ENCODE data around the gene GNE. TPM values are rescaled to one million over a fixed set of nuclear protein-coding genes. Genes with fewer than 3 reads are reported as not detected.
"Not testable (repeated sequence)": the region's sequence is repeated elsewhere in the genome, so short reads cannot be mapped to it uniquely, and the experiment has no call there.

Gene GNE
- total RNA-seq, 2 experiments from 2014 or later = 14.8 to 15.8 TPM

DNA sequence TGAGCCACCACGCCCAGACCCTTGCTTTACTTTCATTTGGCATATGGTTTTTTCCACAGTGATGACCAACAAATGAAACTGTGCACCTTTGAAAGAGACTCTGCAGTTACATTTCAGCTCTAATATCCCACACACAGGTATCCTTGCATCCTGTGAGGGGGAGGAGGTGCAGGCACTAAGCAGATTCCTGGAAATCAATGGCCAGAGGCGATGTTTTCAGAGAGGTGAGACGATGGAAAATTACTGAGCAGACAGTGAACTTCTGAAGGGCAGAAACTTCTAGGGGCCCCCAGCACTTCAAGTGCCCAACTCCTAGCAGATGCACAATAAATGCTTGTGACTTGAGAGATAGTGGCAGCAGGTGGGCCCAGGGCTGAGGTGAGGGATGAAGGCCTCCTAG lies 29.8 kb upstream of the GNE start:
- CTCF ChIA-PET = interaction anchor here (0.7 kb wide), 1 partner anchor 49 kb away, joined by 3 read pairs; no protein-coding TSS in a partner anchor
- DNase-seq = no peak

GRCh38 chr9:36286388-36286787 lies 28.1 kb upstream of the GNE start:
- ChIA-PET POLR2A (interaction anchor here (0.6 kb wide), 1 partner anchor 441 kb away, joined by 3 read pairs; no protein-coding TSS in a partner anchor), CTCF (interaction anchor here (0.6 kb wide), 1 partner anchor 309 kb away, joined by 3 read pairs; no protein-coding TSS in a partner anchor)
- Mint-ChIP-seq H3K27ac (no peak overlapping the region), H3K36me3 (ENCODE audit: low read depth) (no peaks in the 10 kb centered on the region), H3K4me3 (no peak overlapping the region), H3K27me3 (no peaks in the 10 kb centered on the region), H3K9me3 (no peaks in the 10 kb centered on the region), H3K4me1 (no peaks in the 10 kb centered on the region)
- DNase-seq = no peak

More for the DNA sequence above, 29.8 kb upstream of the GNE start:
- H3K27ac Mint-ChIP-seq = no peak overlapping the region
- H3K36me3 Mint-ChIP-seq (ENCODE audit: low read depth) = no peaks in the 10 kb centered on the region
- POLR2A ChIA-PET = no interaction called here
- no peaks in the 10 kb centered on the region for H3K9me3 Mint-ChIP-seq
- H3K4me3 Mint-ChIP-seq = no peak overlapping the region
- H3K27me3 Mint-ChIP-seq = no peaks in the 10 kb centered on the region
- no peaks in the 10 kb centered on the region for H3K4me1 Mint-ChIP-seq

GRCh38 chr9:36284226-36284625 lies 26.0 kb upstream of the GNE start:
- no peak for DNase-seq
- no peak overlapping the region for H3K4me3 Mint-ChIP-seq
- no peaks in the 10 kb centered on the region for H3K27me3 Mint-ChIP-seq
- H3K27ac Mint-ChIP-seq = no peak overlapping the region
- H3K9me3 Mint-ChIP-seq = no peaks in the 10 kb centered on the region
- H3K4me1 Mint-ChIP-seq = no peaks in the 10 kb centered on the region
- H3K36me3 Mint-ChIP-seq (ENCODE audit: low read depth) = no peaks in the 10 kb centered on the region
- ChIA-PET CTCF (no interaction called here), POLR2A (no interaction called here)

- H3K4me1 Mint-ChIP-seq = no peaks in the 10 kb centered on the region
- no peak for DNase-seq
- CTCF ChIA-PET = no interaction called here
- H3K9me3 Mint-ChIP-seq = no peaks in the 10 kb centered on the region
- no peaks in the 10 kb centered on the region for H3K27me3 Mint-ChIP-seq
- no peak overlapping the region for H3K4me3 Mint-ChIP-seq
- H3K36me3 Mint-ChIP-seq (ENCODE audit: low read depth) = no peaks in the 10 kb centered on the region
- POLR2A ChIA-PET = no interaction called here
- H3K27ac Mint-ChIP-seq = no peak overlapping the region
Measured at GRCh38 chr9:36282275-36282674, 24.0 kb upstream of the GNE start.

DNA sequence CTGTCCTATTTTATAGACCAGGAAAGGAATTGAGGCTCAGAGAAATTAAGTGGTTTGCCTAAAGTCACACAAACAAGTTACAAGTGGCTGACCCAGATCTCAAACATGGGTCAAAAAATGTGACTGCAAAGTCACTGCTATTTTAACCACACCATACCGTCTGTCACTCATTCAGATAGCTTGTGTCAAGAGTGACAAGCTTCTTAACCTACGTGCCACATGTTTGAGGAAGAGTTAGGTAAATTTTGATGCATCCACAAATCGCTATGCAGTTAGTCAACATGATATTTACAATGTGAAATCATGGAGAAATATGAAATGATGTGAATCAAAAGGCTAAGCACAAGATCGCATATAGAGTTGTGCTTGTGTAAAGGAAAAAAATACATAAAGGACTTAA lies 22.7 kb upstream of the GNE start:
- no peak overlapping the region for H3K4me3 Mint-ChIP-seq
- no peak for DNase-seq
- H3K36me3 Mint-ChIP-seq (ENCODE audit: low read depth) = no peaks in the 10 kb centered on the region
- H3K27ac Mint-ChIP-seq = no peak overlapping the region
- H3K9me3 Mint-ChIP-seq = no peaks in the 10 kb centered on the region
- H3K27me3 Mint-ChIP-seq = no peaks in the 10 kb centered on the region
- no peaks in the 10 kb centered on the region for H3K4me1 Mint-ChIP-seq
- ChIA-PET POLR2A (no interaction called here), CTCF (interaction anchor here (1.2 to 1.8 kb wide), 2 partner anchors 12 to 48 kb away, joined by 3 to 4 read pairs; no protein-coding TSS in a partner anchor)

DNA sequence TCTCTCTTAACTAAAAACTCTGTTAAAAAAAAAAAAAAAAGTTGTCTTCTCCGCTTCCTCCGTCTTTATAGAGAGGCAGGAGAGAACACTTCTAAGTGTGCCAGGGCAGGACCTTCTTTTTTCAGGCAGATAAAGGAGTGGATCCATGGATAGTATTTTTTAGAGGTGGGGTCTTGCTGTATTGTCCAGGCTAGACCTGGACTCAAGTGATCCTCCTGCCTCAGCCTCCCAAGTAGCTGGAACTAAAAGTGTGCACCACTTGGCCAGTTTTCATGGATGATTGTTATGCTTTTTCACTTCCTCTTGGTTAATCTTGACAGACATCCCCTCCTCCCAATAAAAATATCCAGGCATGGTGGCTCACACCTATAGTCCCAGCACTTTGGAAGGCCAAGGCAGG lies 20.0 kb upstream of the GNE start:
- DNase-seq = no peak
- Mint-ChIP-seq H3K4me3 (no peak overlapping the region), H3K27ac (no peak overlapping the region), H3K9me3 (no peaks in the 10 kb centered on the region), H3K27me3 (no peaks in the 10 kb centered on the region), H3K36me3 (ENCODE audit: low read depth) (no peaks in the 10 kb centered on the region), H3K4me1 (no peaks in the 10 kb centered on the region)
- CTCF ChIA-PET = interaction anchor here (1.1 kb wide), 1 partner anchor 10 kb away, joined by 3 read pairs; no protein-coding TSS in a partner anchor
- POLR2A ChIA-PET = no interaction called here

DNA sequence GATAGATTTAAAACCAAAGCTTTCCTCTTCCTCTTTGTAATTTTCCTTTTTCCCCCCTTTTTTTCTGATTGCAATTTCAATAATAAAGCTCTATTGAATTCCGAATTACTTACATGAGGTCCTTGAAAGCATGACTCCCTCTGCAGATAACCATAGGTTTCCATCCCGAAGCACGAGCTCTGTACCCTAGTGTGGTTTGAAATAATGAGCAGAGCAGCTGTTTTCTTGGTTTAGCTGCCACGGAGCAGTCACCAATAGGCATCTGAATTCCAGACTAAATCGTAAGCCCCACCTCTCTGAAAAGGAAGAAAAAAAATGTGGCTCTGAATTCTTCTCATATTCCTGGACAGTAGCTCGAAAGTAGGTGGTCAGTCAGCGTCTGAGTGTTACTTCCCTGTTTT lies 18.5 kb upstream of the GNE start:
- CTCF ChIA-PET = interaction anchor here (0.6 kb wide), 1 partner anchor 186 kb away, joined by 3 read pairs; no protein-coding TSS in a partner anchor
- POLR2A ChIA-PET = no interaction called here
- H3K27ac Mint-ChIP-seq = no peak overlapping the region

DNA sequence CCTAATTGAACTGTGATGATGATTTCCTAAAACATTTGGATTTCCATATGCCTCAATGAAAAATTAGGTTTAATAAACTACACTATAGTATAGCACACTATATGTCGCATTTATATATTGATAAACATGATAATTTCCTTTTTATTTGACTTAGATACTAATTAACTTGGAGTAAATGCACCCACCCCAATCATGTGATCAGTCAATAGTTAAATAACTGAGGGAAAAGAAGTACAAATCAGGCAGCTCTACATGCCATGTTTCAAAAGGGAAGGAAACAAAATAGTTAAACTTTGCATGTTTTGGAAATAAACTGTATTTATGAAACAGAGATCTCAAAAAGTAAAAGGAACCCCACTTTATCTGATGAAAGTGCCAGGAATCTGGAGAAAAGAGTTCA lies 18.0 kb upstream of the GNE start:
- no peaks in the 10 kb centered on the region for H3K36me3 Mint-ChIP-seq (ENCODE audit: low read depth)
- ChIA-PET POLR2A (no interaction called here), CTCF (interaction anchor here (0.6 kb wide), 1 partner anchor 185 kb away, joined by 3 read pairs; no protein-coding TSS in a partner anchor)
- H3K4me3 Mint-ChIP-seq = no peak overlapping the region
- no peaks in the 10 kb centered on the region for H3K27me3 Mint-ChIP-seq
- H3K4me1 Mint-ChIP-seq = no peaks in the 10 kb centered on the region
- H3K9me3 Mint-ChIP-seq = no peaks in the 10 kb centered on the region
- no peak for DNase-seq
- H3K27ac Mint-ChIP-seq = no peak overlapping the region

More for the DNA sequence above, 18.5 kb upstream of the GNE start:
- Mint-ChIP-seq H3K4me3 (no peak overlapping the region), H3K9me3 (no peaks in the 10 kb centered on the region), H3K4me1 (no peaks in the 10 kb centered on the region), H3K36me3 (ENCODE audit: low read depth) (no peaks in the 10 kb centered on the region), H3K27me3 (no peaks in the 10 kb centered on the region)
- no peak for DNase-seq

- ChIA-PET CTCF (interaction anchor here (0.9 to 1.1 kb wide), 2 partner anchors 9 to 60 kb away, joined by 3 read pairs; no protein-coding TSS in a partner anchor), POLR2A (no interaction called here)
- H3K9me3 Mint-ChIP-seq = no peaks in the 10 kb centered on the region
- H3K27ac Mint-ChIP-seq = no peak overlapping the region
- no peak overlapping the region for H3K4me3 Mint-ChIP-seq
- H3K27me3 Mint-ChIP-seq = no peaks in the 10 kb centered on the region
- DNase-seq = no peak
- H3K4me1 Mint-ChIP-seq = no peaks in the 10 kb centered on the region
- no peaks in the 10 kb centered on the region for H3K36me3 Mint-ChIP-seq (ENCODE audit: low read depth)
Measured at GRCh38 chr9:36275060-36275459, 16.8 kb upstream of the GNE start.

DNA sequence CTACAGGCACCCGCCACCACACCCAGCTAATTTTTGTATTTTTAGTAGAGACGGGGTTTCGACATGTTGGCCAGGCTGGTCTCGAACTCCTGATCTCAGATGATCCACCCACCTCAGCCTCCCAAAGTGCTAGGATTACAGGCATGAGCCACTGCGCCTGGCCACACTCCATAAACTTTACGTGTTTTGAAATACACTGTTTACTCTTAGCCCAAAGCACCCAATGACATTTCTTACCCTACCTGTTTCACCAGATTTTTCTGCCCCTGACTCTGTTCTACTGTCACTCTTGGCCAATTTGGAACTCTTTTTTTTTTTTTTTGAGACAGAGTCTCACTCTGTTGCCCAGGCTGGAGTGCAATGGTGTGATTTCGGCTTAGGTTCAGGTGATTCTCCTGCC lies 15.1 kb upstream of the GNE start:
- DNase-seq; POLR2A ChIA-PET; H3K27ac Mint-ChIP-seq; H3K27me3 Mint-ChIP-seq; H3K9me3 Mint-ChIP-seq; H3K36me3 Mint-ChIP-seq (ENCODE audit: low read depth); H3K4me3 Mint-ChIP-seq; H3K4me1 Mint-ChIP-seq: not testable (repeated sequence)
- CTCF ChIA-PET = interaction anchor here (1.0 to 1.2 kb wide), 2 partner anchors 9 to 91 kb away, joined by 3 read pairs; no protein-coding TSS in a partner anchor

GRCh38 chr9:36268007-36268427 lies 9.8 kb upstream of the GNE start:
- DNase-seq = no peak
- Mint-ChIP-seq H3K4me1 (no peaks in the 10 kb centered on the region), H3K9me3 (no peaks in the 10 kb centered on the region), H3K27me3 (no peaks in the 10 kb centered on the region), H3K4me3 (no peak overlapping the region), H3K36me3 (ENCODE audit: low read depth) (no peaks in the 10 kb centered on the region), H3K27ac (no peak overlapping the region)
- CTCF ChIA-PET = interaction anchor here (0.6 to 1.3 kb wide), 2 partner anchors 10 to 12 kb away, joined by 3 read pairs; no protein-coding TSS in a partner anchor
- POLR2A ChIA-PET = interaction anchor here (0.6 kb wide), 1 partner anchor 49 kb away, joined by 4 read pairs; no protein-coding TSS in a partner anchor

GRCh38 chr9:36264896-36265295 lies 6.6 kb upstream of the GNE start:
- no peak overlapping the region for H3K27ac Mint-ChIP-seq
- DNase-seq = no peak
- POLR2A ChIA-PET = interaction anchor here (0.6 kb wide), 1 partner anchor 9 kb away, joined by 5 read pairs; no protein-coding TSS in a partner anchor
- no peaks in the 10 kb centered on the region for H3K27me3 Mint-ChIP-seq
- H3K4me1 Mint-ChIP-seq = no peaks in the 10 kb centered on the region
- H3K4me3 Mint-ChIP-seq = no peak overlapping the region
- CTCF ChIA-PET = interaction anchor here (1.2 to 1.5 kb wide), 3 partner anchors 9 to 50 kb away, joined by 3 to 4 read pairs (median 4); no protein-coding TSS in a partner anchor
- H3K36me3 Mint-ChIP-seq (ENCODE audit: low read depth) = no peaks in the 10 kb centered on the region
- H3K9me3 Mint-ChIP-seq = no peaks in the 10 kb centered on the region

DNA sequence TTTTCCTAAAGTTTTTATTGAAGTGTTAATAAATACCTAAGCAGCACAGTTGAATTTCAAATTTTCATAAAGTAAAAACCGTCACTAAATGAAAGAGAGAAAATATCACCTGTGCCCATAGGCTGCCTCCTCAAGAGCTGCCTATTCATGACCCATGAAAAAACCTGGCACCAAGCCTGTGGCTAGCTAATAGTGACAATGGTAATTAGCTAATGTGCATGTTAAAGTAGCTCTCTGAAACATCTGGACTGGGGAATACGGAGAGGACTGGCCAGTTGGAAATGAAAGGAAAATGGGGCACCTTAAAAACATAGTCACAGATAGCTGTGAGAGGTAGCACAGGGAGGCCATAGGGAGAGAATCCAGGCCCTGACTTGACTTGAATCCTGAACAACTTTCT lies 5.4 kb upstream of the GNE start:
- no peak for DNase-seq
- Mint-ChIP-seq H3K9me3 (no peaks in the 10 kb centered on the region), H3K27me3 (no peaks in the 10 kb centered on the region), H3K4me1 (peaks cover 3% of the 10 kb centered on the region), H3K36me3 (ENCODE audit: low read depth) (no peaks in the 10 kb centered on the region), H3K27ac (no peak overlapping the region), H3K4me3 (no peak overlapping the region)
- ChIA-PET POLR2A (no interaction called here), CTCF (no interaction called here)
